Heart left ventricle (tissue), 16 donors: Measurements from ENCODE around the gene JPH2. TPM values are rescaled to one million over a fixed set of nuclear protein-coding genes. Genes with fewer than 3 reads are reported as not detected.

Experiments
- ATAC-seq, 4 donors: fragments of 200-7000 bp; cut with Tn5 transposase; one replicate each; pipeline ENCODE4 v1.9.1; 2020 to 2022; ENCODE audit warnings: moderate library complexity in 4 of 4, mild to moderate bottlenecking in 3 of 4, moderate number of reproducible peaks in 1 of 4
- DNase-seq, 5 donors: peaks; one replicate each; pipeline ENCODE4 v3.0.0-alpha.2; 2020
- H3K27ac ChIP-seq, 12 donors: fragments of 200-600 bp; sonication (generic) in 4 of 12; one replicate each; pipeline versions ENCODE4 v1.5.0 to v1.8.0; 2016 to 2022; ENCODE audit warnings: mild to moderate bottlenecking in 2 of 12
- H3K27me3 ChIP-seq, 9 donors: fragments of 200-600 bp; sonication (generic) in 2 of 9; one replicate each; pipeline versions ENCODE4 v1.5.1 to v1.8.0; 2016 to 2022; ENCODE audit warnings: mild to moderate bottlenecking in 3 of 9
- H3K36me3 ChIP-seq, 9 donors: fragments of 200-600 bp; sonication (generic) in 2 of 9; one replicate each; pipeline versions ENCODE4 v1.5.0 to v1.8.0; 2018 to 2022; ENCODE audit warnings: mild to moderate bottlenecking in 2 of 9
- H3K4me1 ChIP-seq, 12 donors: fragments of 200-600 bp; sonication (generic) in 4 of 12; one replicate each; pipeline versions ENCODE4 v1.5.0 to v1.8.0; 2016 to 2022; ENCODE audit warnings: mild to moderate bottlenecking in 3 of 12
- H3K4me3 ChIP-seq, 12 donors: fragments of 200-600 bp; sonication (generic) in 4 of 12; one replicate each; pipeline versions ENCODE4 v1.5.0 to v1.8.0; 2017 to 2022; ENCODE audit warnings: mild to moderate bottlenecking in 9 of 12, moderate library complexity in 4 of 12
- H3K9me3 ChIP-seq, 12 donors: fragments of 200-600 bp; sonication (generic) in 4 of 12; one replicate each; pipeline versions ENCODE4 v1.5.0 to v1.8.0; 2016 to 2022; ENCODE audit warnings: mild to moderate bottlenecking in 1 of 12
- CTCF ChIP-seq, 12 donors: fragments of 200-600 bp; sonication (generic) in 4 of 12; IDR thresholded peaks; one replicate each; pipeline versions ENCODE4 v1.5.0 to v1.8.0; 2018 to 2022; ENCODE audit warnings: antibody characterized with exemption in 12 of 12, mild to moderate bottlenecking in 5 of 12
- POLR2A ChIP-seq, 2 donors: fragments of 450-650 bp; IDR thresholded peaks; one replicate each; pipeline ENCODE4 v1.6.1; 2017; ENCODE audit warnings: antibody characterized with exemption in 2 of 2, mild to moderate bottlenecking in 2 of 2, moderate library complexity in 2 of 2
- WGBS, 4 donors: extraction: QIAGEN DNeasy Blood & Tissue Kit in 2 of 4; methylation state at CpG; one replicate each; pipeline versions ENCODE4 v1.1.5 to v1.1.7; 2013 to 2018; 5-methylcytosine and 5-hydroxymethylcytosine counted together
- intact Hi-C, 10 donors: fragments of 100-400 bp; cut with DNase I; formaldehyde crosslinking; loops; one replicate each; pipeline versions ENCODE4 v1.11.1 to v1.14.2; 2022
- polyA plus RNA-seq, 2 donors: library from polyadenylated mRNA; stranded (reverse); fragments of 200-250 nt; gene quantifications; one replicate each; pipeline ENCODE4 v1.2.3, GENCODE V29; 2013
- total RNA-seq, 9 donors: library from RNA; depleted of rRNA in 2 of 9; stranded (reverse); fragments of >200 nt in 2 of 9; fragmentation: NEBNext Ultra II Directional in 3 of 9; extraction: Animal tissue kit (Norgen Biotek cat#: 25700) in 3 of 9; gene quantifications; one replicate each; pipeline versions ENCODE4 v1.1.0 to v1.2.4, GENCODE V29; 2016 to 2023
- donor health status: ischemic (EF 13 %, LVEDD 7.1; RV severe dilation, severe dysfunction).
- donor health status: healthy with polysubstance abuse.
- donor health status: DM: no; HTN: yes; CAD: no.
- donor health status: DM: no; HTN: no; CAD: no.
- donor health status: ischemic (EF 25% LVEDD 6.9; RV normal size, moderate dysfunction).
- donor health status: ischemic (EF 25% LVEDD 5.7; RV mildly dilated, moderate dysfunction).
- donor health status: healthy.
- donor health status: DM: yes; HTN: yes; CAD: no.
- donor health status: ischemic (EF 35%, LVEDD 5.7; RV mildly dilated, moderate dysfunction).
- donor health status: nonischemic (EF 11% LVEDD 7.7; RV severe dilation, severe dysfunction).
- donor health status: DM: yes; HTN: yes; CAD: no.
- donor health status: PGD.
- donor health status: ischemic (EF 29% LVEDD 5.4; RV normal size, mild dysfunction).
- donor health status: nonischemic (EF 23%, LVEDD 6.1; RV moderate dilation, normal function).

Gene JPH2
- total and polyA plus RNA-seq, 11 donors: 99.5 to 219 (median 155) TPM

- intact Hi-C loops: no loop called here
- no peak overlapping the region for H3K4me3 ChIP-seq
- WGBS, 4 donors: 55 to 64% (median 60%) methylated on average over 7 of the region's 7 CpGs
Observed at GRCh38 chr20:44095831-44096230, 91.2 kb downstream of the JPH2 start.

GRCh38 chr20:44093249-44093582 is 93.8 kb downstream of the JPH2 start:
- Histone ChIP-seq H3K4me1 (peaks cover 0 to 7% (median 0%) of the 10 kb centered on the region in 12 donors), H3K27me3 (peaks cover 0 to 19% (median 0%) of the 10 kb centered on the region in 9 donors), H3K27ac (no peak overlapping the region), H3K9me3 (no peaks in the 10 kb centered on the region), H3K4me3 (no peak overlapping the region), H3K36me3 (no peaks in the 10 kb centered on the region)
- no peak for ATAC-seq
- no peak for DNase-seq
- 78 to 86% (median 84%) methylated on average over 2 of the region's 2 CpGs for WGBS, 4 donors
- intact Hi-C loops: no loop called here
- TF ChIP-seq CTCF (IDR thresholded peaks at IDR 0.05): peak in 1 of 12 donors; percentile 8
- no peak for TF ChIP-seq POLR2A (IDR thresholded peaks at IDR 0.05)

More at GRCh38 chr20:44095831-44096230, 91.2 kb downstream of the JPH2 start:
- no peaks in the 10 kb centered on the region for H3K9me3 ChIP-seq
- no peak overlapping the region for H3K27ac ChIP-seq
- H3K36me3 ChIP-seq: no peaks in the 10 kb centered on the region
- DNase-seq: no peak
- no peak for TF ChIP-seq CTCF (IDR thresholded peaks at IDR 0.05)
- TF ChIP-seq POLR2A (IDR thresholded peaks at IDR 0.05): no peak
- peaks cover 0 to 8% (median 0%) of the 10 kb centered on the region in 12 donors for H3K4me1 ChIP-seq
- peaks cover 0 to 13% (median 0%) of the 10 kb centered on the region in 9 donors for H3K27me3 ChIP-seq
- ATAC-seq: no peak

- Histone ChIP-seq H3K36me3 (no peaks in the 10 kb centered on the region), H3K9me3 (no peaks in the 10 kb centered on the region), H3K4me1 (peaks cover 0 to 2% (median 0%) of the 10 kb centered on the region in 12 donors), H3K4me3 (no peak overlapping the region), H3K27me3 (peaks cover 0 to 19% (median 0%) of the 10 kb centered on the region in 9 donors), H3K27ac (no peak overlapping the region)
- TF ChIP-seq POLR2A (IDR thresholded peaks at IDR 0.05) (no peak), CTCF (IDR thresholded peaks at IDR 0.05) (peak in 11 of 12 donors; percentile 17 to 50 (median 35))
- ATAC-seq (no peak), DNase-seq (no peak)
- intact Hi-C loops: no loop called here
- WGBS, 4 donors: 61 to 70% (median 67%) methylated on average over 8 to 9 of the region's 9 CpGs
Observed at GRCh38 chr20:44092551-44093248, 94.3 kb downstream of the JPH2 start.

GRCh38 chr20:44091026-44091425 is 96.0 kb downstream of the JPH2 start:
- Histone ChIP-seq H3K4me1 (peaks cover 0 to 6% (median 0%) of the 10 kb centered on the region in 12 donors), H3K27me3 (peaks cover 0 to 19% (median 0%) of the 10 kb centered on the region in 9 donors), H3K36me3 (no peaks in the 10 kb centered on the region), H3K27ac (no peak overlapping the region), H3K9me3 (no peaks in the 10 kb centered on the region), H3K4me3 (no peak overlapping the region)
- no peak for ATAC-seq
- 61 to 78% (median 71%) methylated on average over 4 of the region's 4 CpGs for WGBS, 4 donors
- TF ChIP-seq CTCF (IDR thresholded peaks at IDR 0.05) (no peak), POLR2A (IDR thresholded peaks at IDR 0.05) (no peak)
- intact Hi-C loops: no loop called here
- no peak for DNase-seq
